HEK293 (cell line): Measurements from ENCODE around the gene GRIA1.

Experiments
- CTCF ChIA-PET: fragments of 350-600 bp; formaldehyde crosslinking; extraction: SDS; loops from one replicate; lab custom pipeline; 2021; ENCODE audit warnings: antibody characterized with exemption; lab: Yijun Ruan, JAX
- POLR2A ChIA-PET: fragments of 300-600 bp; formaldehyde crosslinking; extraction: SDS; loops from one replicate; lab custom pipeline; 2020; ENCODE audit warnings: antibody characterized with exemption, inconsistent platforms; lab: Yijun Ruan, JAX
- H3K27ac ChIP-seq: fragments of 200-500 bp; sonication (Bioruptor generic); 2 replicates; pipeline ENCODE4 v1.5.1; 2014; ENCODE audit warnings: low read depth, low read length, control low read depth, inconsistent platforms; ENCODE audit errors: extremely low read depth
- H3K36me3 ChIP-seq, 2 experiments: fragments of 200-500 bp in 1 of 2; sonication (Bioruptor generic) in 1 of 2; 1 replicate in 1 of 2; 2 replicates in 1 of 2; pipeline ENCODE4 v1.5.1; 2014 to 2017; ENCODE audit warnings: inconsistent platforms in 2 of 2, low read length in 2 of 2; ENCODE audit not compliant: control insufficient read depth in 2 of 2, insufficient read depth in 1 of 2
- H3K4me1 ChIP-seq: fragments of 200-500 bp; sonication (Bioruptor generic); 2 replicates; pipeline ENCODE4 v1.5.1; 2014; ENCODE audit warnings: mild to moderate bottlenecking, low read length, inconsistent platforms; ENCODE audit not compliant: control insufficient read depth, insufficient read depth
- H3K4me3 ChIP-seq: 2 replicates; pipeline ENCODE4 v1.5.1; 2011; ENCODE audit warnings: low read depth, mild to moderate bottlenecking, control low read depth, low read length, moderate library complexity
- H3K9me3 ChIP-seq: fragments of 200-500 bp; sonication (Bioruptor generic); 2 replicates; pipeline ENCODE4 v1.5.1; 2014; ENCODE audit warnings: low read depth, low read length, inconsistent platforms; ENCODE audit not compliant: control insufficient read depth, insufficient read depth
- RBAK ChIP-seq: fragments of 450-650 bp; formaldehyde crosslinking; IDR thresholded peaks from 2 replicates; pipeline ENCODE4 v1.5.1; 2016; ENCODE audit warnings: missing biosample characterization, missing genetic modification characterization
- YY2 ChIP-seq: fragments of 450-650 bp; formaldehyde crosslinking; IDR thresholded peaks from 2 replicates; pipeline ENCODE4 v1.5.1; 2016; ENCODE audit warnings: missing biosample characterization, missing genetic modification characterization
- ZBTB8A ChIP-seq: fragments of 450-650 bp; formaldehyde crosslinking; IDR thresholded peaks from 2 replicates; pipeline ENCODE4 v1.5.1; 2016; ENCODE audit warnings: missing biosample characterization, missing genetic modification characterization
- ZFHX2 ChIP-seq: fragments of 450-650 bp; formaldehyde crosslinking; conservative IDR thresholded peaks from 2 replicates; pipeline ENCODE4 v1.5.1; 2016; ENCODE audit warnings: missing biosample characterization, missing genetic modification characterization
- ZNF138 ChIP-seq: fragments of 450-650 bp; formaldehyde crosslinking; IDR thresholded peaks from 2 replicates; pipeline ENCODE4 v1.5.1; 2016; ENCODE audit warnings: missing biosample characterization, missing genetic modification characterization, borderline replicate concordance
- ZNF146 ChIP-seq: fragments of 450-650 bp; formaldehyde crosslinking; IDR thresholded peaks from 2 replicates; pipeline ENCODE4 v1.5.1; 2016; ENCODE audit warnings: missing biosample characterization, missing genetic modification characterization
- ZNF175 ChIP-seq: fragments of 450-650 bp; formaldehyde crosslinking; IDR thresholded peaks from 2 replicates; pipeline ENCODE4 v1.5.1; 2016; ENCODE audit warnings: missing biosample characterization, missing genetic modification characterization
- ZNF221 ChIP-seq: fragments of 450-650 bp; formaldehyde crosslinking; IDR thresholded peaks from 2 replicates; pipeline ENCODE4 v1.5.1; 2017; ENCODE audit warnings: missing biosample characterization, missing genetic modification characterization, borderline replicate concordance
- ZNF223 ChIP-seq: fragments of 450-650 bp; formaldehyde crosslinking; IDR thresholded peaks from 2 replicates; pipeline ENCODE4 v1.5.1; 2016; ENCODE audit warnings: missing biosample characterization, missing genetic modification characterization
- ZNF23 ChIP-seq: fragments of 450-650 bp; formaldehyde crosslinking; IDR thresholded peaks from 2 replicates; pipeline ENCODE4 v1.5.1; 2016; ENCODE audit warnings: missing biosample characterization, missing genetic modification characterization, borderline replicate concordance
- ZNF239 ChIP-seq: fragments of 450-650 bp; formaldehyde crosslinking; IDR thresholded peaks from 2 replicates; pipeline ENCODE4 v1.5.1; 2016; ENCODE audit warnings: missing biosample characterization, missing genetic modification characterization
- ZNF335 ChIP-seq: fragments of 450-650 bp; formaldehyde crosslinking; conservative IDR thresholded peaks from 2 replicates; pipeline ENCODE4 v1.5.1; 2016; ENCODE audit warnings: missing biosample characterization, missing genetic modification characterization
- ZNF529 ChIP-seq: fragments of 450-650 bp; formaldehyde crosslinking; IDR thresholded peaks from 2 replicates; pipeline ENCODE4 v1.5.1; 2017; ENCODE audit warnings: missing genetic modification characterization, missing biosample characterization; ENCODE audit not compliant: insufficient replicate concordance
- ZNF610 ChIP-seq: fragments of 450-650 bp; formaldehyde crosslinking; IDR thresholded peaks from 2 replicates; pipeline ENCODE4 v1.5.1; 2016; ENCODE audit warnings: missing biosample characterization, missing genetic modification characterization, borderline replicate concordance
- ZNF664 ChIP-seq: fragments of 450-650 bp; formaldehyde crosslinking; IDR thresholded peaks from 2 replicates; pipeline ENCODE4 v1.5.1; 2016; ENCODE audit warnings: missing biosample characterization, missing genetic modification characterization
- ZNF776 ChIP-seq: fragments of 450-650 bp; formaldehyde crosslinking; IDR thresholded peaks from 2 replicates; pipeline ENCODE4 v1.5.0; 2017; ENCODE audit warnings: missing biosample characterization, missing genetic modification characterization, borderline replicate concordance
- TF ChIP-seq, protein P1 (sequence below): fragments of 450-650 bp; formaldehyde crosslinking; IDR thresholded peaks from 2 replicates; pipeline ENCODE4 v1.5.1; 2016; ENCODE audit warnings: missing biosample characterization, missing genetic modification characterization
- TF ChIP-seq, protein P2 (sequence below): fragments of 450-650 bp; formaldehyde crosslinking; IDR thresholded peaks from 2 replicates; pipeline ENCODE4 v1.5.1; 2016; ENCODE audit warnings: missing biosample characterization, missing genetic modification characterization, low read depth
- TF ChIP-seq, protein P3 (sequence below): fragments of 450-650 bp; formaldehyde crosslinking; IDR thresholded peaks from 2 replicates; pipeline ENCODE4 v1.5.1; 2016; ENCODE audit warnings: missing biosample characterization, missing genetic modification characterization
- TF ChIP-seq, protein P4 (sequence below): fragments of 450-650 bp; formaldehyde crosslinking; IDR thresholded peaks from 2 replicates; pipeline ENCODE4 v1.5.1; 2016; ENCODE audit warnings: missing biosample characterization, missing genetic modification characterization
- TF ChIP-seq, protein P5 (sequence below): fragments of 450-650 bp; formaldehyde crosslinking; IDR thresholded peaks from 2 replicates; pipeline ENCODE4 v1.5.1; 2016; ENCODE audit warnings: missing biosample characterization, missing genetic modification characterization
- TF ChIP-seq, protein P6 (sequence below): fragments of 450-650 bp; formaldehyde crosslinking; IDR thresholded peaks from 2 replicates; pipeline ENCODE4; 2016; ENCODE audit warnings: missing biosample characterization, missing genetic modification characterization

The GRIA1 gene

DNA sequence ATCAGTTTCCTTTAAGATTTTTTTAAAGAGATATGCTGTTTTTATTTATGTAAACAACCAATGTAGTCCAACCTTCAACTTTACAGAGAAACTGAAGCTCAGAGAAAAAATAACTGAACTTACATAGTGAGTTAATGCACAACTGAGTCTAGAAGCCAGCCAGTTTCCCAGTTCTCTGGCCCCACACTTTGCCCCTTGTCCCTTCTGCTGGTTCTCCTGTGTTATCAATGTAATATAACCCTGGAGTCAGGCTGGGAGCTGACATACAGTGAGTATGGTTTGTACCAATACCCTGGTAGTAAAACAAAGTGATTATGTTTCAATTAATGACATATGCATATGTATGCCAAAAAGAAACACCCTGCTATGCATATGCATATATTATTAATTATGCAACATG is 32.2 kb upstream of the GRIA1 start (continued):
- TF ChIP-seq, protein P1, sequence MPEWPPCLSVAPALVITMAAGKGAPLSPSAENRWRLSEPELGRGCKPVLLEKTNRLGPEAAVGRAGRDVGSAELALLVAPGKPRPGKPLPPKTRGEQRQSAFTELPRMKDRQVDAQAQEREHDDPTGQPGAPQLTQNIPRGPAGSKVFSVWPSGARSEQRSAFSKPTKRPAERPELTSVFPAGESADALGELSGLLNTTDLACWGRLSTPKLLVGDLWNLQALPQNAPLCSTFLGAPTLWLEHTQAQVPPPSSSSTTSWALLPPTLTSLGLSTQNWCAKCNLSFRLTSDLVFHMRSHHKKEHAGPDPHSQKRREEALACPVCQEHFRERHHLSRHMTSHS (tag by site-specific recombination): no peak

DNA sequence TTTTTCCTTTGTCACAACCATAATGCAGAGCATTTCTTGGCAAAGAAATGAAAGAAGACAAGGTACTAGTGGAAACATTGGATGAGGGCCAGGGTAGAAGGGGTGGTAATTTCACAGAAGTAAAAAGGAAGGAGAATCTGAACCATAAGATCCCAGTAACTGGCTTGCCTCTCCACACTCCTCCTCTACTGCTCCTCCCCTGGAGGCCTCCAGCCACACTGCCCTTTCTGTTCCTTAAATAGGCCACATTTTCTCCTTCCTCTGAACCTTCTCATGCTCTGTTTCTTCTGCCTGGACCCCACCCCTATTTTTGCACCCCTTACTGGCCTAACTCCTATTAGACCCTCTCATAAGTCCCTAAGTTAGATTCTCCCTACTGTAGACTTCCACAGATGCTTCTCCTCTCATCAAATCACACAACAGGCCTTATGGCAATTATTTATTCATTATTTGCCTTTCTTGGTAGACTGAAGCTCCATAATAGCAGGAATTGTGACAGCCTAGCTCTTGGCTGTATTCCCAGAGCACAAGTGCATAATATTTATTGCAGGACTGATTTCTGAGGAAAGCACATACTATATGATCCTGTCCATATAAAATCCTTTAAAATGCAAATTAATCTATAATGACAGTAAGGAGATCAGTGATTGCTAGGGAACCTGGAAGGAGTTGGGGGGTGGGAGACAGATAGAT is 31.3 kb upstream of the GRIA1 start:
- ChIA-PET POLR2A (no interaction called here), CTCF (no interaction called here)
- TF ChIP-seq, protein P1 (tag by site-specific recombination): no peak
- TF ChIP-seq YY2: no peak
- no peak for TF ChIP-seq ZNF175
- TF ChIP-seq ZNF529 (tag by site-specific recombination): no peak
- Histone ChIP-seq H3K4me3 (no peak overlapping the region), H3K9me3 (no peaks in the 10 kb centered on the region), H3K4me1 (no peaks in the 10 kb centered on the region), H3K36me3 (no peaks in the 10 kb centered on the region), H3K27ac (no peak overlapping the region)

DNA sequence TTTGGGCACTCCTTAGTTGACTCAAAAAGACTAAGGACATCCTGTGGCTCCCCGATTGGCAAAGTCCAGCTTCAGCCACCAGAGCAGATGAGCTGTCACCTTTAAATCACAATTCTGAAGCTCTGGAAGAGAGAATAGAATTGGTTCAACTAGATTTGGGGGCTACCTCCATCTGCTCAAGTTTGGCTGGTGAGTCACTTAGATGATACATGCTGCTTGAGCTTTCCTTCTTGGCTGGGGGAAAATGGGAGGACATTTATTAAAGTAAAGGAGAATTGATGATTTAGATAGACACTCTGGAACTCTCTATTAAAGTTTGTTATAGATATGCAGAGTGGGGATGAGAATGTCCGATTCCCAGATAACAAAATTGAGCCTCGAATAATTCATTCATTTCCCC is 30.0 kb upstream of the GRIA1 start:
- Histone ChIP-seq H3K4me1 (no peaks in the 10 kb centered on the region), H3K27ac (no peak overlapping the region), H3K36me3 (no peaks in the 10 kb centered on the region), H3K4me3 (no peak overlapping the region), H3K9me3 (no peaks in the 10 kb centered on the region)
- ChIA-PET CTCF (interaction anchor here (0.6 kb wide), 1 partner anchor 34 kb away, joined by 6 read pairs; no protein-coding TSS in a partner anchor), POLR2A (no interaction called here)
- TF ChIP-seq, protein P2, sequence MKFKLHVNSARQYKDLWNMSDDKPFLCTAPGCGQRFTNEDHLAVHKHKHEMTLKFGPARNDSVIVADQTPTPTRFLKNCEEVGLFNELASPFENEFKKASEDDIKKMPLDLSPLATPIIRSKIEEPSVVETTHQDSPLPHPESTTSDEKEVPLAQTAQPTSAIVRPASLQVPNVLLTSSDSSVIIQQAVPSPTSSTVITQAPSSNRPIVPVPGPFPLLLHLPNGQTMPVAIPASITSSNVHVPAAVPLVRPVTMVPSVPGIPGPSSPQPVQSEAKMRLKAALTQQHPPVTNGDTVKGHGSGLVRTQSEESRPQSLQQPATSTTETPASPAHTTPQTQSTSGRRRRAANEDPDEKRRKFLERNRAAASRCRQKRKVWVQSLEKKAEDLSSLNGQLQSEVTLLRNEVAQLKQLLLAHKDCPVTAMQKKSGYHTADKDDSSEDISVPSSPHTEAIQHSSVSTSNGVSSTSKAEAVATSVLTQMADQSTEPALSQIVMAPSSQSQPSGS (tag by site-specific recombination): no peak
- TF ChIP-seq ZFHX2 (tag by site-specific recombination): no peak
- no peak for TF ChIP-seq ZNF239 (tag by site-specific recombination)
- no peak for TF ChIP-seq ZNF664 (tag by site-specific recombination)
- no peak for TF ChIP-seq ZNF776 (tag by site-specific recombination)
- TF ChIP-seq, protein P3, sequence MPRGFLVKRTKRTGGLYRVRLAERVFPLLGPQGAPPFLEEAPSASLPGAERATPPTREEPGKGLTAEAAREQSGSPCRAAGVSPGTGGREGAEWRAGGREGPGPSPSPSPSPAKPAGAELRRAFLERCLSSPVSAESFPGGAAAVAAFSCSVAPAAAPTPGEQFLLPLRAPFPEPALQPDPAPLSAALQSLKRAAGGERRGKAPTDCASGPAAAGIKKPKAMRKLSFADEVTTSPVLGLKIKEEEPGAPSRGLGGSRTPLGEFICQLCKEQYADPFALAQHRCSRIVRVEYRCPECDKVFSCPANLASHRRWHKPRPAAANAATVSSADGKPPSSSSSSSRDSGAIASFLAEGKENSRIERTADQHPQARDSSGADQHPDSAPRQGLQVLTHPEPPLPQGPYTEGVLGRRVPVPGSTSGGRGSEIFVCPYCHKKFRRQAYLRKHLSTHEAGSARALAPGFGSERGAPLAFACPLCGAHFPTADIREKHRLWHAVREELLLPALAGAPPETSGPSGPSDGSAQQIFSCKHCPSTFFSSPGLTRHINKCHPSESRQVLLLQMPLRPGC (tag by site-specific recombination): no peak
- no peak for TF ChIP-seq ZNF221 (tag by site-specific recombination)
- TF ChIP-seq RBAK (tag by site-specific recombination): no peak
- TF ChIP-seq ZNF23 (tag by site-specific recombination): no peak
- no peak for TF ChIP-seq ZNF335 (tag by site-specific recombination)
- TF ChIP-seq ZNF610 (tag by site-specific recombination): no peak
- no peak for TF ChIP-seq ZNF138 (tag by site-specific recombination)
- no peak for TF ChIP-seq ZNF146
- TF ChIP-seq, protein P4, sequence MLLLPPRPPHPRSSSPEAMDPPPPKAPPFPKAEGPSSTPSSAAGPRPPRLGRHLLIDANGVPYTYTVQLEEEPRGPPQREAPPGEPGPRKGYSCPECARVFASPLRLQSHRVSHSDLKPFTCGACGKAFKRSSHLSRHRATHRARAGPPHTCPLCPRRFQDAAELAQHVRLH (tag by site-specific recombination): no peak
- TF ChIP-seq ZNF223: no peak
- TF ChIP-seq, protein P5, sequence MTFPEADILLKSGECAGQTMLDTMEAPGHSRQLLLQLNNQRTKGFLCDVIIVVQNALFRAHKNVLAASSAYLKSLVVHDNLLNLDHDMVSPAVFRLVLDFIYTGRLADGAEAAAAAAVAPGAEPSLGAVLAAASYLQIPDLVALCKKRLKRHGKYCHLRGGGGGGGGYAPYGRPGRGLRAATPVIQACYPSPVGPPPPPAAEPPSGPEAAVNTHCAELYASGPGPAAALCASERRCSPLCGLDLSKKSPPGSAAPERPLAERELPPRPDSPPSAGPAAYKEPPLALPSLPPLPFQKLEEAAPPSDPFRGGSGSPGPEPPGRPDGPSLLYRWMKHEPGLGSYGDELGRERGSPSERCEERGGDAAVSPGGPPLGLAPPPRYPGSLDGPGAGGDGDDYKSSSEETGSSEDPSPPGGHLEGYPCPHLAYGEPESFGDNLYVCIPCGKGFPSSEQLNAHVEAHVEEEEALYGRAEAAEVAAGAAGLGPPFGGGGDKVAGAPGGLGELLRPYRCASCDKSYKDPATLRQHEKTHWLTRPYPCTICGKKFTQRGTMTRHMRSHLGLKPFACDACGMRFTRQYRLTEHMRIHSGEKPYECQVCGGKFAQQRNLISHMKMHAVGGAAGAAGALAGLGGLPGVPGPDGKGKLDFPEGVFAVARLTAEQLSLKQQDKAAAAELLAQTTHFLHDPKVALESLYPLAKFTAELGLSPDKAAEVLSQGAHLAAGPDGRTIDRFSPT (tag by site-specific recombination): no peak
- no peak for TF ChIP-seq ZBTB8A (tag by site-specific recombination)
- TF ChIP-seq, protein P6, sequence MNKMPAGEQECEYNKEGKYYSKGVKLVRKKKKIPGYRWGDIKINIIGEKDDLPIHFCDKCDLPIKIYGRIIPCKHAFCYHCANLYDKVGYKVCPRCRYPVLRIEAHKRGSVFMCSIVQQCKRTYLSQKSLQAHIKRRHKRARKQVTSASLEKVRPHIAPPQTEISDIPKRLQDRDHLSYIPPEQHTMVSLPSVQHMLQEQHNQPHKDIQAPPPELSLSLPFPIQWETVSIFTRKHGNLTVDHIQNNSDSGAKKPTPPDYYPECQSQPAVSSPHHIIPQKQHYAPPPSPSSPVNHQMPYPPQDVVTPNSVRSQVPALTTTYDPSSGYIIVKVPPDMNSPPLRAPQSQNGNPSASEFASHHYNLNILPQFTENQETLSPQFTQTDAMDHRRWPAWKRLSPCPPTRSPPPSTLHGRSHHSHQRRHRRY (tag by site-specific recombination): no peak
